Right renal pelvis (tissue), 4 donors: ENCODE results near the gene ZWINT. TPM values are rescaled to one million over a fixed set of nuclear protein-coding genes. Genes with fewer than 3 reads are reported as not detected.

Experiments
- DNase-seq, 4 donors: peaks; one replicate each; pipeline ENCODE4 v3.0.0-alpha.2; 2013; ENCODE audit warnings: low read depth in 4 of 4, low spot score in 3 of 4, missing footprints in 1 of 4
- polyA plus RNA-seq, 4 donors: library from polyadenylated mRNA; unstranded; fragments of 120-200 nt; gene quantifications; one replicate each; pipeline ENCODE4 v1.2.1, GENCODE V29; 2013; ENCODE audit not compliant: insufficient read length in 4 of 4

Gene ZWINT
- polyA plus RNA-seq = 10 to 100 TPM; 47.1 to 61.8 (median 56.7) TPM

DNA sequence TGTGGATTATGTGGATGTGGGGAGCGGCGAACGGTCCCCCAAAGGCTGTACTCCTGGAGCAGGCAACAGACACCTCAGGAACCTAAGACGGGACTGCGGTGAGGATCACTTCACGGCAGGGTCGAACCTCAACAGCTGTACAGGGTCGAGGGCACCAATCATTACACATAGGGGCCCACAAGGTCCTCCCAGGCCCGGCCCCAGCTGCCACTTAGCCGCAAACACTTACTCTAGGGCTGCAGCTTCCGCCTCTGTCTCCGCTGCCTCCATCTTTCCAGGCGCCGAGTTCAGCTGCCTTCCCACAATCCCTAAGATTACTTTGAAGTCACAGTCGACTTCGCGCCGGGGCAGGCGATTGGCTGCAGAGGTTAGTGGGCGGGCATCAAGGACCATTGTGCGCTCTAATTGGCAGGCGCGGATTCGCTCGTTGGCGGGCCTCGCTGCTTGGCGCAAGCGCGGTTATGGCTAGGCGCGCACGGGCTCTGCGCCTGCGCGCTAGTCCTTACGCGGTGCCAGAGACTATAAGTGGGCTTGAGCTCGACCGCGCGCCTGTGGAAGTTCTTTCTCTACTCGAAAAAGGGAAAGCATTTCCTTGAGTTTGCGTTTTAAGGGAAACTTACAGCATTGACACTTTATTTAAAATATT, at the start of gene ZWINT:
ZWINT (minus strand) TSS at position 293 of the 646 bp plus-strand sequence; CDS start at position 270, 23 bp downstream.
- peak; percentile 89 to 91 (median 90) for DNase-seq

DNA sequence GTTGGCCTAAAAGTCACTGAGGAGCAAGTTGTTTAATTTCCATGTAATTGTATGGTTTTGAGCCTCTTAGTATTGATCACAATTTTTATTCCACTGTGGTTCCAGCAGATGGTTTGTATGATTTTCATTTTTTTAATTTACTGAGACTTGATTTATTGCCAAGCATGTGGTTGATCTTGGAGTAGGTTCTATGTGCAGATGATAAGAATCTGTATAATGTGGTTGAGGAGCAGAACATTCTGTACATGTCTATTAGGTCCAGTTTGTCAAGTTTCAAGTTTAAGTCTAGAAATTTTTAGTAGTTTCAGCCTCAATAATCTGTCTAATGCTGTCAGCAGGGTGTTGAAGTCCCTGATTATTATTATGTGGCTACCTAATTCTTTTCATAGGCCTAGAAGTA, 22.7 kb upstream of the ZWINT start:
- no peak for DNase-seq

DNA sequence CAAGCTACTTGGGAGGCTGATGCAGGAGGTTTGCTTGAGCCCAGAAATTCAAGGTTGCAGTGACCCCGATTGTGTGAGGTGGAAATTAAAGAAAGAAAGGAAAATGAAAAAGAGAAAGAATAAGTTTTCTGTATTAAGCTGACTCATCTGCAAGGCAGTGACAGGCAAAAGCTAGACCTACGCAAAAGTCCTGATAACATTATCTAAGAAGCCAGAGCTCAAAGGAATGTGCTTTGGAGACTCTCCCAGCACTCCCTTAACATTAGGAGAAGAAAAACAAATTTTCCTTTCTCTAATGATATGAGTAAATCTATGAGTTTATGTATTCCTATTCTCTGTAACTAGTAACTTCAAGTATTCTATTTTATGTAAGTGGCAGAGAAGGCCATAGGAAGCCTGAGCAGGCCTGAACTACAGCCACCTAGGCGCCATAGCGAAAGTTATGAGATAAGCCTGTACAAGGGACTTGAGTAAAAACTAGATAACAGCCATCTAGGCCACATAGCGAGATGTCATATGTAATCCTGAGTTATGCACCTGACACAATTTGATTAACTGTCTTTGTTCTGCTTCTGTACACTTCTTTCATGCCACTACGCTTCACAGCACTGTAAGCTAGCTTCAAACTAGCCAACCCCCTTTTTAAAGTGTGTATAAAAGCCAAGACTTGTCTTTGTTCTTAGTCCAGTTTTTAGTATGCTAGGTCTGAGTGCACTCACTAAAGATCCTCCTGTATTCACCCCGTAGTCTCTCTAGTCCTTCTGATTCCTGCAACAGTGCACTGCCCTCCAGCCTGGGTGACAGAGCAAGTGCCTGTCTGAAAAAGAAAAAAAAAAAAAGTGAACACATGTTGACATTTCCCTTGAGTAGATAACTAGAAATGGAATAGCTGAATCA, 9.4 kb upstream of the ZWINT start:
- DNase-seq = no peak

DNA sequence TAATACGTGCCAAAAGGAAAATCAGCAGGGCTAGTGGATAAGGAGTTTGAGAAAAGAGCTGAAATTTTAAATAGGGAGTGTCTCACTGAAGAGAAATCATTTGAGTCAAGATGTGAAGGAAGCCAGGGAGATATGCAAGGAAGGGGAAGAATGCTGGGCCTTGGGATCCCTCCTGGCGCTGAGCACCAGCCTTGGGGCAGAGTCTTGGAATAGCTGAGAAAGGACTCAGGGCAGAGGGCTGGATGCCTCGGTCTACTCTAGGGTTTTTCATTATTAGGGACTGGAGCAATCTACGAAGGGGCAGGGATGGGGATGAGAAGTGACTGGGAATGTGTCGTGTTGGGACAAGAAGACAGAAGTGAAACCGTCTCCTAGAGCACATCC, 484 bp downstream of the ZWINT start:
- no peak for DNase-seq

GRCh38 chr10:56359837-56360236, 1.2 kb downstream of the ZWINT start:
- no peak for DNase-seq

DNA sequence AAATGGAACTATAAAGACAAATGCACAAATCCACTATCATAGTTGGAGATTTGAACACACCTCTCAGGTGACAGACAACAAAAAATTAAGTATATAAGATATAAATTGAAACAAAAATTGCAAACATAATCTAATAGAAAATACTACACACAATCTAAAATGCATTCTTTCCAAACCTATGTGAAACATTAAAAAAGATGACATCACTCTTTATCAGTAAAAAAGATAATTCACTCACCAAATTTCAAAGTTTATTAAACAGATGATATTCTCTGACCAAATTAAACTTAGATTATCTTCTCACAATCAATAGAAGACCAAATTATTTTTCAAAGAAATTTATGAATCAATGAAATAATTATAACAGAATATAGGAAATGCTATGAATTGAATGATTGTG, 4.0 kb downstream of the ZWINT start:
- no peak for DNase-seq

GRCh38 chr10:56351909-56352630, 9.0 kb downstream of the ZWINT start:
- DNase-seq = no peak

- DNase-seq = no peak
These were observed 11.4 kb downstream of the ZWINT start for GRCh38 chr10:56349611-56350010.

GRCh38 chr10:56348101-56348500, 13.0 kb downstream of the ZWINT start:
- no peak for DNase-seq

- no peak for DNase-seq
These were observed 14.1 kb downstream of the ZWINT start for GRCh38 chr10:56346845-56347415.

DNA sequence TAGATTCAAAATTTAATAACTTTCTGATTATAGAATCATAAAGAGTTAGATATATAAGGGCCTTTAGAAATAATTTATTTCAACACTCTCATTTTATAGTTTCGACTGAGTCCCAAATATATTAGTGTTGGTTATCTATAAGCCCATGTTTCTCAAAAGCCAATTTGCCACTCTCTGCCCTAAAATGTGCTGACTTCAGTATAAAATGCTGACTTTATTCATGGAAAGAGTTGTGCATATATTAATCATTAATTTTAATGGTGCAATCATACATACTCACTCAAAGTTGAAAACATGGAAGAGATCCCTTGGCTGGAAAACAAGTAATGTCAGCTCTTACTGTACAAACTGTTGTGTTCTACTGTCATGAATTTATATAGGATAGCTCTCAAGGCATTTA, 19.4 kb downstream of the ZWINT start:
- DNase-seq = no peak

- no peak for DNase-seq
These were observed 31.1 kb downstream of the ZWINT start for GRCh38 chr10:56329961-56330360.

DNA sequence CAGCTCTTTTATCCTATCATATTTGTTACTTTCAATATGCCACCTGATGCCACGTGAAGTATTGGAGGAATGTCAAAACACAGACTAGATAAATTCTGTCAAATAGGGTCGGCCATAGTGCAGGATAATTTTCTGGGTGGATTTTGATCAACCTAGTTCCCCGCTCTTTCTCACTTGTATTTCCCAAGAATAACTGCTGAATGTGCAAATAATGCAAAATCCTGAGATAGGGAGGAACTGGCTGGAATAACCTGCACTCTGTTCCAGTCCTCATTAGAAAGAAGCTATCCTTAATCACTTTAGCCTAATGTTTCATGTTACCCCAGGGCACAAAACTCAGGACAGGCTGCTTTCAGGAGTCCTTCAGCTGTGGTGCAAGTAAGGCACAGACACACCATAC, 33.9 kb downstream of the ZWINT start:
- no peak for DNase-seq

DNA sequence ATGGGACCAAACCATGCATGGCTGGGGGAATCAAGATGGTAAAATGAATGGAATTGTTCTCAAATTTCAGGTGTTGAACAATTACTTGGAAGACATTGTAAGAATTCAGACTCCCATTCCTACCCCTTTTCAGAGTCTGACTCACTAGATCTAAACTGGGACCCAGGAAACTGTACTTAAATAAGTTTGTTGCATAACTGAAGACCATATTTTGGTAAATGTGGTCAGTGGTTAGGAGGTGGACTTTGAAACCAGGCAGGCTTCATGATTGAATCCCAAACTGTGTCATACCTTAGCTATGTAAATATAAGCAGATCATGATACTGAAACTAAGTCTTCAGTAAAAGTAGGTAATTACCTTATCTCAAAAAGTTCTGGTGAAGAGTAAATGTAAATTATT, 41.7 kb downstream of the ZWINT start:
- no peak for DNase-seq

DNA sequence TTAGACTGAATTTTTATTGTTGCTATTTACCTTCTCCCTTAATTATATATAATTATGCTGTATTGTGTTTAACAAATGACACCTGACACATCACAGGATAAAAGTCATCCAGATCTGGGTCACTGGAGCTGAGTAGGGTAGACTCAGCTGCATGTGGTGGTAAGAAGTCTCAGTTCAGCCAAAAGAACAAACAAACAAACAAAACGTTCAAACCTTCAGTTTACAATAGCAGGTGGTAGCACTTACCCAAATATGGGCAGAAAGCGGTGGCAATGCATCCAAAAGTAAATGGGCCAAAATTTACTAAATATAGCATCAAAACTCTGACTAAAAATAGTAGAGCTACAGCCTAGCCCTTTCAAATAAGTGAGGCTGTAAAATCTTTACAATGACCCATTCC, 42.2 kb downstream of the ZWINT start:
- no peak for DNase-seq

GRCh38 chr10:56317603-56318002, 43.5 kb downstream of the ZWINT start:
- no peak for DNase-seq

DNA sequence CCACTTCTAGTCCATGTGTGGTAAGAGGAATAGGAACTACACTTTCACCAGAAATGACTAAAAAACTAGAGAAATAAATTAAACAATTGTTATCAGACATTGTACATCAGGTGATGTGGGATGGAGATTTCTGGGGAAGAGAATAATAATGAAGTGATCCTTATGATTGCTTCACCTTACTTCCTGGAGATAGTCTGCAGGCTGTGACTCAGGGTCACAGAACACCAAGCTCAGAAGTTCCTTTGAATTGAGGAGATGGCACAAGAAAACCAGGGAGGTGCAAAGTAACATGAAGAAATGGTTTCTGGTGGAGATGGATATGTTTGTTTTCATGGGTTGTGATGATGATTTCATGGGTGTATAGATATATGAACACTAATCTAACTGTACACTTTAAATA, 44.5 kb downstream of the ZWINT start:
- DNase-seq = no peak
